ENCODE data around the gene OR51E2. TPM values are rescaled to one million over a fixed set of nuclear protein-coding genes. Genes with fewer than 3 reads are reported as not detected.

Gene OR51E2
- total RNA-seq, 1 experiment from 2014 or later, result not detected

- Histone ChIP-seq H3K4me1 (ENCODE audit: insufficient read depth, low read length) (no peaks in the 10 kb centered on the region), H3K9me2 (replicated peaks; ENCODE audit: low read length) (no peaks in the 10 kb centered on the region), H3K27me3 (ENCODE audit: low read length) (no peaks in the 10 kb centered on the region), H3K4me2 (ENCODE audit: low read length) (no peak overlapping the region), H3K79me2 (ENCODE audit: low read length) (no peaks in the 10 kb centered on the region), H3K9ac (ENCODE audit: low read length) (no peak overlapping the region), H3K4me3 (ENCODE audit: low read length) (no peak overlapping the region), H3K9me3 (ENCODE audit: low read length) (no peaks in the 10 kb centered on the region), H3K36me3 (ENCODE audit: low read depth, low read length) (no peaks in the 10 kb centered on the region), H3K27ac (ENCODE audit: low read length) (no peak overlapping the region), H4K20me1 (ENCODE audit: low read length) (no peaks in the 10 kb centered on the region), H3F3A (ENCODE audit: low read length, unreplicated experiment) (no peaks in the 10 kb centered on the region), H2AFZ (ENCODE audit: low read length) (no peak overlapping the region)
- no TSS peak for BruUV-seq (replicated peaks)
- ChIA-PET CTCF (no interaction called here), POLR2A (ENCODE audit: unreplicated experiment) (no interaction called here)
- DNase-seq, result no peak
- ATAC-seq, result no peak
- no peak for TF ChIP-seq EZH2 (IDR thresholded peaks at IDR 0.05; ENCODE audit: low read length, unreplicated experiment)
- intact Hi-C loops (cut with micrococcal nuclease), result no loop called here
These were observed 23.9 kb downstream of the OR51E2 start for GRCh38 chr11:4673781-4674180.

DNA sequence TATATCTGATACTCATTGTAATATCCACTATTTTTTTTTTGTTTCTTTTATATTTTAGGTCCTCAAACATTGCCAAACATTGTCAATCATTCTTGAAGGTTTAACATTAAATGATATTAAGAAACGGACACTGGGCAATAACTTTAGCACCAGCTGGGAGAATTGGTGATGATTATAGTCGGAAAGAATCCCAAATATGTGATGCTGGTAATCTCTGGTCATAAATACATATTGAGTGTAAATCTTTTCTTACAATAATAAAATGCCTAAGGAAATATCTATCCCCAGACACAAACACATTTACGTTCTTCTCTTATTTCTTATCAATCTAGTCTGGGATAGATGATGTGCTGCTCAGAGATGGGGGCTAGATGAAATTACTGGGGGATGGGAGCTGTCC, 25.2 kb downstream of the OR51E2 start:
- no peaks in the 10 kb centered on the region for H3K4me1 ChIP-seq (ENCODE audit: insufficient read depth, low read length)
- intact Hi-C loops (cut with micrococcal nuclease), result no loop called here
- H3K4me3 ChIP-seq (ENCODE audit: low read length), result no peak overlapping the region
- H3K9ac ChIP-seq (ENCODE audit: low read length), result no peak overlapping the region
- H3K27me3 ChIP-seq (ENCODE audit: low read length), result no peaks in the 10 kb centered on the region
- POLR2A ChIA-PET (ENCODE audit: unreplicated experiment), result no interaction called here
- no peak overlapping the region for H3K4me2 ChIP-seq (ENCODE audit: low read length)
- H3K79me2 ChIP-seq (ENCODE audit: low read length), result no peaks in the 10 kb centered on the region
- no peaks in the 10 kb centered on the region for H3K36me3 ChIP-seq (ENCODE audit: low read depth, low read length)
- H4K20me1 ChIP-seq (ENCODE audit: low read length), result no peaks in the 10 kb centered on the region
- H3K27ac ChIP-seq (ENCODE audit: low read length), result no peak overlapping the region
- H3K9me2 ChIP-seq (replicated peaks; ENCODE audit: low read length), result no peaks in the 10 kb centered on the region
- H3F3A ChIP-seq (ENCODE audit: low read length, unreplicated experiment), result no peaks in the 10 kb centered on the region
- no peak for TF ChIP-seq CTCF (conservative IDR thresholded peaks at IDR 0.05; ENCODE audit: low read depth, low read length)
- no peak for TF ChIP-seq EZH2phosphoT487 (IDR thresholded peaks at IDR 0.05; ENCODE audit: borderline replicate concordance, low read length)
- TF ChIP-seq EZH2 (IDR thresholded peaks at IDR 0.05; ENCODE audit: low read length, unreplicated experiment), result no peak
- ATAC-seq (no peak), DNase-seq (peak; percentile 5)
- no peaks in the 10 kb centered on the region for H3K9me3 ChIP-seq (ENCODE audit: low read length)
- no peak overlapping the region for H2AFZ ChIP-seq (ENCODE audit: low read length)
- CTCF ChIA-PET, result no interaction called here
- BruUV-seq (replicated peaks), result no TSS peak

- Histone ChIP-seq H4K20me1 (ENCODE audit: low read length) (no peaks in the 10 kb centered on the region), H3K4me3 (ENCODE audit: low read length) (no peak overlapping the region), H3K36me3 (ENCODE audit: low read depth, low read length) (no peaks in the 10 kb centered on the region), H3K79me2 (ENCODE audit: low read length) (no peaks in the 10 kb centered on the region), H3K27me3 (ENCODE audit: low read length) (no peaks in the 10 kb centered on the region), H3K9me3 (ENCODE audit: low read length) (no peaks in the 10 kb centered on the region), H3K27ac (ENCODE audit: low read length) (no peak overlapping the region), H3F3A (ENCODE audit: low read length, unreplicated experiment) (no peaks in the 10 kb centered on the region), H3K4me2 (ENCODE audit: low read length) (no peak overlapping the region), H3K4me1 (ENCODE audit: insufficient read depth, low read length) (no peaks in the 10 kb centered on the region), H2AFZ (ENCODE audit: low read length) (no peak overlapping the region), H3K9ac (ENCODE audit: low read length) (no peak overlapping the region), H3K9me2 (replicated peaks; ENCODE audit: low read length) (no peaks in the 10 kb centered on the region)
- TF ChIP-seq EZH2 (IDR thresholded peaks at IDR 0.05; ENCODE audit: low read length, unreplicated experiment), result no peak
- no peak for TF ChIP-seq CTCF (conservative IDR thresholded peaks at IDR 0.05; ENCODE audit: low read depth, low read length)
- no peak for TF ChIP-seq EZH2phosphoT487 (IDR thresholded peaks at IDR 0.05; ENCODE audit: borderline replicate concordance, low read length)
- BruUV-seq (replicated peaks), result no TSS peak
- DNase-seq (no peak), ATAC-seq (no peak)
- POLR2A ChIA-PET (ENCODE audit: unreplicated experiment), result no interaction called here
- CTCF ChIA-PET, result no interaction called here
- intact Hi-C loops (cut with micrococcal nuclease), result no loop called here
These were observed 25.9 kb downstream of the OR51E2 start for GRCh38 chr11:4671741-4672140.
